GM18868 (cell line): ENCODE measurements around the gene POLR3C.
"Not testable (repeated sequence)": the region's sequence is repeated elsewhere in the genome, so short reads cannot be mapped to it uniquely, and the experiment has no call there.

Experiments used
- ATAC-seq: cut with Tn5 transposase; IDR thresholded peaks from one replicate; pipeline ENCODE4 v1.9.1; 2021; ENCODE audit warnings: mild to moderate bottlenecking, moderate library complexity; ENCODE audit not compliant: unreplicated experiment

Gene POLR3C

DNA sequence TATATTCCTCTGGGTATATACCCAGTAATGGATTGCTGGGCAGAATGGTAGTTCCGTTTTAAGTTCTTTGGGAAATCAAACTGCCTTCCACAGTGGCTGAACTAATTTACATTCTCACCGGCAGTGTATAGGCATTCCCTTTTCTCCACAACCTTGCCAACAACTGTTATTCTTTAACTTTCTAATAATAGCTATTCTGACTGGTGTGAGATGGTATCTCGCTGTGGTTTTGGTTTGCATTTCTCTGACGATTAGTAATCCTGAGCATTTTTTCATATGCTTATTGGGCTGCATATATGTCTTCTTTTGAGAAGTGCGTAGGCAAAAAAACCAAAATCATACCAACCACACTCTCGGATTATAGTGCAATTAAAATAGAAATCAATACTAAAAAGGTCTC, 5.9 kb upstream of the POLR3C start:
- ATAC-seq = not testable (repeated sequence)

DNA sequence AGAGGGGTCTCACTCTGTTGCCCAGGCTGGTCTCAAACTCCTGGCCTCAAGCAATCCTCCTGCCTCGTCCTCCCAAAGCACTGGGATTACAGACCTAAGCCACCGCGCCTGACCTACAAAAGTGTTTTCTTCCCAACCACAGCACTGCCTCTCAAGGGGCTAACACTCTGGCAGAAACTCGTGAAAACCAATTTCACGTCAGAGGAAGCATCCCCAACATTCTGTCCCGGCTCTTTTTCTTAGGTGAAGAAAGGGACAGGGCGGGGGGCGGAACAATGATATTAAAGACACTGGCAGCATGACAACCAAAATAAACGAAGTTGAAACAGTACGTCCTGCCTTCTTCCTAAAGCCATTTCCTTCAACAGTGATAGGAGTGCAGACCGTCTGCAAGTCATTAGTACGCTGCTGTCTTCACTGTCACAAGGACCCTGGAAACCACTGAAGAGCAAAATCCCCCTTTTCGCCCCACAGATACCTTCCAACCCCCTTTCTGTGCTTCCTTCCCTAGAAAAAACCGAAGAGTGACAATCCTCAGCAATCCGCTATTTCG, 1.1 kb upstream of the POLR3C start:
- not testable (repeated sequence) for ATAC-seq

DNA sequence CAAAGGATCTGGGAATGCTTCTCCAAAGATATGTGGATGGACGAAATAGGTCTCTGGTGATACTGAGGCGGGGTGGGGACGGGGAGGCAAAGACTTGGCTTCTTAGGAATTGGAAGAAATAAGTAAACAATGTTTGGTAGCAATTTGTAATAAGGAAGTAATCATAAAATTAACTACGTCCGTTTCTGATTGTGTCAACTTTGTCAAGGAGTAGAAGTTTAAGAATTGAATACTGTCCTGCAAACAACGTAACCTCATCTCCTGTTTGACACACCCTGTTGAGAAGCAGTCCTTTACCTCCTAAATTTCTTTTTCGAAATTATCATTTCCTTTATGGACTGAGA, 471 bp downstream of the POLR3C start:
- ATAC-seq = no peak

- no peak for ATAC-seq
Observed at GRCh38 chr1:145826030-145826429, 2.0 kb downstream of the POLR3C start.

- ATAC-seq = no peak
Observed at GRCh38 chr1:145827966-145828365, 4.0 kb downstream of the POLR3C start.

GRCh38 chr1:145828367-145829026, 4.5 kb downstream of the POLR3C start:
- ATAC-seq = no peak

DNA sequence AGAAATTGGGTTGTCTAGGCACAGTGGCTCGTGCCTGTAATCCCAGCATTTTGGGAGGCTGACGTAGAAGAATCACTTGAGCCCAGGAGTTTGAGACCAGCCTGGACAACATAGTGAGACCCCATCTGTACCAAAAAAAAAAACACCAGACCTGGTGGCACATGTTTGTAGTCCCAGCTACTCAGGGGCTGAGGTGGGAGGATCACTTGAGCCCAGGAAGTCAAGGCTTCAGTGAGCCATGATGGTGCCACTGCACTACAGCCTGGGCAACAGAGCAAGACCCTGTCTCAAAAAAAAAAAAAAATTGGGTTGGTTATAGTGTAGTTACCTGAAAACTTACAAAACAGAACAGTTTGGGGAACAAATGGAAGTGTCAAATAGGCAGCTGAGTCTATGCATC, 6.8 kb downstream of the POLR3C start:
- not testable (repeated sequence) for ATAC-seq

GRCh38 chr1:145837656-145838055, 13.7 kb downstream of the POLR3C start:
- ATAC-seq = no peak

DNA sequence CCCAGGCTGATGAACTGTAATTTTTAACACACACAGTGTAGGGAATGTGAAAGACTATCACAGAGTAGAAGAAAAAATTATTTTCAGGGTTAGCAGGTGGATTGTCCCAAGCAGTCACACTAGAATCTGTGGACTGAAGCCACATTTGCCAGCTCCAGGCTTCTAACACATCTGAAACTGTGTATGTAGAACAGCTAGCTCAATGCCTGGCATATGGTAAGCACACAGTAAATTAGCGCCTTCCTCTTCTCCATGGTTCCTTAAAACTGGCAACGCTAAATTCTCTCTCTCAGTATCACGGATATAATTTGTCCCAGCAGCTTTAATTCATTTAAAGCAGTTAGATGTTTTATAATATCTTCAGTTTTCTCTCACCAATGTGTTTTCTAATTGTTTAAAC, 19.0 kb downstream of the POLR3C start:
- ATAC-seq = no peak

GRCh38 chr1:145845144-145845513, 21.1 kb downstream of the POLR3C start:
- ATAC-seq = peak; percentile 79

GRCh38 chr1:145845514-145846161, 21.6 kb downstream of the POLR3C start, which contains the start of gene NUDT17:
TSS of gene NUDT17 (plus strand) at chr1:145845630. CDS start at chr1:145845641, 11 bp downstream.
- peak; percentile 56 for ATAC-seq

GRCh38 chr1:145846201-145846612, 22.2 kb downstream of the POLR3C start:
- ATAC-seq = no peak

DNA sequence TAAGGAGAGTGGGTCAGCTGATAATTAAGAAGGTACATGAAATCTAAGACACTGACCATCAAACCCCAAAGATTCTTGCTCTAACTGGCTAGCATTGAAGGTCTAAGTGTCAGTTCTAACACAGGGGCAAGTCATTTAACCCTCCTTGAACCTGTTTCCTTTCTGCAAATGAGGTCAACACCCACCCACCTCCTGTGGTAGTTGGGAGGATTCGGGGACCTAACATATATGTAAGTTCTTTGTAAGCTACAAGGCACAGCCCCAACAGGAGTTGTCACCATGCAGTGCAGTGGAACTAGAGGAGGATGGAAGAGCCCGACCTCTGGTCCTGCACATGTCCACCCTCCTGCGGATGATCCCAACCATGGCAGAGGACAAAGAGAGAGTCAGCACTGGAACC, 23.8 kb downstream of the POLR3C start:
- no peak for ATAC-seq

- ATAC-seq = no peak
Observed at GRCh38 chr1:145849356-145850160, 25.6 kb downstream of the POLR3C start.

- ATAC-seq = no peak
Observed at GRCh38 chr1:145855426-145855948, 31.5 kb downstream of the POLR3C start.

- no peak for ATAC-seq
Observed at GRCh38 chr1:145857170-145857569, 33.2 kb downstream of the POLR3C start.

- ATAC-seq = peak; percentile 7
Observed at GRCh38 chr1:145858238-145858900, 34.4 kb downstream of the POLR3C start.

- ATAC-seq = peak; percentile 89
Observed at GRCh38 chr1:145858901-145859490, 35.0 kb downstream of the POLR3C start, which contains the start of gene PIAS3. TSS of gene PIAS3 (minus strand) at chr1:145859081. CDS start at chr1:145858990, 91 bp downstream.

DNA sequence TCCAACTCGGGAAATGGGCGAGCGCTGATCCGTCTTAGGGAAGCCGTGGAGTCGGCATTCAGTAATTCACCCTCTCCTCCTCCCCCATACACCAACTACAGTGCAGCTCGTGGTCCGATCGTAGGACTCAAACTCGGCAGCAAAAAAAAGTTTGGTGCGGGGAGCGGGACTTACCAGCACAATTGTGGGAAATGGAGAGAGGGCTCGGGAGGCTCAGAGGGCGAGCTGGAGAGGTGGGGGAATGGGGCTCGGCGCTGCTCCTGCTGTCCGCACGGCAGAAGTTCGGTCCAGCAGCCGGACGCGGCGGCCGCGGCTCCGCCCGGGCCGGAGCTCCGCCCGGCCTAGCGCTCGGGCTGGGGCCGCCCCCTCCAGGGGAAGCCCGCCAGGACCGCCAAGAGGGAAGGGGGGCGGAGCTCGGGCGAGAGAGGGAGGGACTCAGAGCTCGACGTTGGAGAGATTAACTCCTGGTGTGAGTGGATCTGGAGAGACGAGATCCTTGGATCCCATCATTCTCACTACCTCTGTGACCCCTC, 35.6 kb downstream of the POLR3C start:
- peak; percentile 75 for ATAC-seq
